ENCODE results near the gene ACP4.

GRCh38 chr19:50818859-50819472 is 28.8 kb downstream of the ACP4 start:
- no peak for TF ChIP-seq CTCF (IDR thresholded peaks at IDR 0.05)
- TF ChIP-seq POLR2A (IDR thresholded peaks at IDR 0.05) = peak in 2 of 3 donors; percentile 16 to 31
